ENCODE results near the gene EHMT2. TPM values are rescaled to one million over a fixed set of nuclear protein-coding genes. Genes with fewer than 3 reads are reported as not detected.
A peak's percentile ranks its signal among the peaks of the same experiment; 100 is the strongest.

Gene EHMT2
- total and polyA plus RNA-seq, 2 of the 13 experiments (the other 11 are each of a cell fraction or from before 2014, with no cell fraction given): 55.2 to 69.2 TPM

- TF ChIP-seq, protein P1, sequence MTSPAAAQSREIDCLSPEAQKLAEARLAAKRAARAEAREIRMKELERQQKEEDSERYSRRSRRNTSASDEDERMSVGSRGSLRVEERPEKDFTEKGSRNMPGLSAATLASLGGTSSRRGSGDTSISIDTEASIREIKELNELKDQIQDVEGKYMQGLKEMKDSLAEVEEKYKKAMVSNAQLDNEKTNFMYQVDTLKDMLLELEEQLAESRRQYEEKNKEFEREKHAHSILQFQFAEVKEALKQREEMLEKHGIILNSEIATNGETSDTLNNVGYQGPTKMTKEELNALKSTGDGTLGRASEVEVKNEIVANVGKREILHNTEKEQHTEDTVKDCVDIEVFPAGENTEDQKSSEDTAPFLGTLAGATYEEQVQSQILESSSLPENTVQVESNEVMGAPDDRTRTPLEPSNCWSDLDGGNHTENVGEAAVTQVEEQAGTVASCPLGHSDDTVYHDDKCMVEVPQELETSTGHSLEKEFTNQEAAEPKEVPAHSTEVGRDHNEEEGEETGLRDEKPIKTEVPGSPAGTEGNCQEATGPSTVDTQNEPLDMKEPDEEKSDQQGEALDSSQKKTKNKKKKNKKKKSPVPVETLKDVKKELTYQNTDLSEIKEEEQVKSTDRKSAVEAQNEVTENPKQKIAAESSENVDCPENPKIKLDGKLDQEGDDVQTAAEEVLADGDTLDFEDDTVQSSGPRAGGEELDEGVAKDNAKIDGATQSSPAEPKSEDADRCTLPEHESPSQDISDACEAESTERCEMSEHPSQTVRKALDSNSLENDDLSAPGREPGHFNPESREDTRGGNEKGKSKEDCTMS (CRISPR knock-in tag; conservative IDR thresholded peaks at IDR 0.05): no peak
- TF ChIP-seq REPIN1 (CRISPR knock-in tag; IDR thresholded peaks at IDR 0.05; ENCODE audit: borderline replicate concordance, low read depth) (no peak), NFE2L2 (IDR thresholded peaks at IDR 0.05; ENCODE audit: low read length) (no peak), TBX3 (IDR thresholded peaks at IDR 0.05; ENCODE audit: borderline replicate concordance) (no peak), ZNF280B (CRISPR knock-in tag; IDR thresholded peaks at IDR 0.05; ENCODE audit: borderline replicate concordance) (no peak; the same call in 1 of the 2 replicates), CHD2 (IDR thresholded peaks at IDR 0.05; ENCODE audit: low read depth, low read length) (no peak), SNRNP70 (IDR thresholded peaks at IDR 0.05; ENCODE audit: low read depth, low read length) (no peak), MZF1 (CRISPR knock-in tag; IDR thresholded peaks at IDR 0.05; ENCODE audit: borderline replicate concordance) (no peak), ATF3 (CRISPR knock-in tag; IDR thresholded peaks at IDR 0.05) (no peak), ZNF30 (CRISPR knock-in tag; IDR thresholded peaks at IDR 0.05) (peak; percentile 37; the same call in 1 of the 2 replicates), ZSCAN21 (CRISPR knock-in tag; IDR thresholded peaks at IDR 0.05; ENCODE audit: borderline replicate concordance) (no peak), IRF2 (CRISPR knock-in tag; IDR thresholded peaks at IDR 0.05) (no peak), YY1 (IDR thresholded peaks at IDR 0.05; ENCODE audit: insufficient read depth, insufficient replicate concordance, low read depth, low read length) (no peak), POLR2AphosphoS2 (IDR thresholded peaks at IDR 0.05; ENCODE audit: low read depth, low read length) (no peak), ETV5 (CRISPR knock-in tag; IDR thresholded peaks at IDR 0.05; ENCODE audit: borderline replicate concordance) (no peak), ZNF260 (CRISPR knock-in tag; IDR thresholded peaks at IDR 0.05; ENCODE audit: borderline replicate concordance, low read depth) (no peak), ZNF557 (CRISPR knock-in tag; IDR thresholded peaks at IDR 0.05) (no peak), ZFP62 (CRISPR knock-in tag; IDR thresholded peaks at IDR 0.05) (no peak), ZSCAN31 (CRISPR knock-in tag; IDR thresholded peaks at IDR 0.05; ENCODE audit: low read depth) (no peak), DNMT3B (CRISPR knock-in tag; conservative IDR thresholded peaks at IDR 0.05) (no peak), KLF12 (CRISPR knock-in tag; IDR thresholded peaks at IDR 0.05; ENCODE audit: borderline replicate concordance) (no peak), FOXA1 (IDR thresholded peaks at IDR 0.05) (no peak), FOXA1 (CRISPR knock-in tag; IDR thresholded peaks at IDR 0.05) (no peak)
- TF ChIP-seq, protein P2, sequence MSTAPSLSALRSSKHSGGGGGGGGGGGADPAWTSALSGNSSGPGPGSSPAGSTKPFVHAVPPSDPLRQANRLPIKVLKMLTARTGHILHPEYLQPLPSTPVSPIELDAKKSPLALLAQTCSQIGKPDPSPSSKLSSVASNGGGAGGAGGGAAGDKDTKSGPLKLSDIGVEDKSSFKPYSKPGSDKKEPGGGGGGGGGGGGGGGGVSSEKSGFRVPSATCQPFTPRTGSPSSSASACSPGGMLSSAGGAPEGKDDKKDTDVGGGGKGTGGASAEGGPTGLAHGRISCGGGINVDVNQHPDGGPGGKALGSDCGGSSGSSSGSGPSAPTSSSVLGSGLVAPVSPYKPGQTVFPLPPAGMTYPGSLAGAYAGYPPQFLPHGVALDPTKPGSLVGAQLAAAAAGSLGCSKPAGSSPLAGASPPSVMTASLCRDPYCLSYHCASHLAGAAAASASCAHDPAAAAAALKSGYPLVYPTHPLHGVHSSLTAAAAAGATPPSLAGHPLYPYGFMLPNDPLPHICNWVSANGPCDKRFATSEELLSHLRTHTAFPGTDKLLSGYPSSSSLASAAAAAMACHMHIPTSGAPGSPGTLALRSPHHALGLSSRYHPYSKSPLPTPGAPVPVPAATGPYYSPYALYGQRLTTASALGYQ (CRISPR knock-in tag; IDR thresholded peaks at IDR 0.05): no peak
Observed at GRCh38 chr6:31946370-31946885, 48.9 kb upstream of the EHMT2 start (continued).

Data from HepG2 (cell line).